IPS DF 19.7 (cell line): ENCODE data around the gene VDAC1.
"Not testable (repeated sequence)": the region's sequence is repeated elsewhere in the genome, so short reads cannot be mapped to it uniquely, and the experiment has no call there.

Source experiments
- DNase-seq: peaks from one replicate; pipeline ENCODE4 v3.0.0-alpha.2; 2013; ENCODE audit warnings: low read depth, low spot score

Gene VDAC1

GRCh38 chr5:133942614-133943474, 61.9 kb downstream of the VDAC1 start:
- no peak for DNase-seq

GRCh38 chr5:133941456-133942196, 63.1 kb downstream of the VDAC1 start:
- DNase-seq, result no peak

- DNase-seq, result no peak
Measured at GRCh38 chr5:133939668-133940067, 65.1 kb downstream of the VDAC1 start.

GRCh38 chr5:133938929-133939328, 65.8 kb downstream of the VDAC1 start:
- no peak for DNase-seq

GRCh38 chr5:133938039-133938821, 66.5 kb downstream of the VDAC1 start:
- no peak for DNase-seq

- not testable (repeated sequence) for DNase-seq
Measured at GRCh38 chr5:133937628-133938027, 67.1 kb downstream of the VDAC1 start.

GRCh38 chr5:133936651-133937015, 68.1 kb downstream of the VDAC1 start:
- DNase-seq, result no peak

- not testable (repeated sequence) for DNase-seq
Measured at GRCh38 chr5:133935991-133936650, 68.7 kb downstream of the VDAC1 start.

GRCh38 chr5:133935667-133935940, 69.2 kb downstream of the VDAC1 start:
- DNase-seq, result no peak

- DNase-seq, result no peak
Measured at GRCh38 chr5:133934822-133935666, 69.7 kb downstream of the VDAC1 start.

GRCh38 chr5:133934311-133934710, 70.5 kb downstream of the VDAC1 start:
- no peak for DNase-seq

- no peak for DNase-seq
Measured at GRCh38 chr5:133933670-133934295, 71.0 kb downstream of the VDAC1 start.

- no peak for DNase-seq
Measured at GRCh38 chr5:133933169-133933509, 71.6 kb downstream of the VDAC1 start.

GRCh38 chr5:133932441-133933168, 72.2 kb downstream of the VDAC1 start:
- no peak for DNase-seq

GRCh38 chr5:133931546-133931945, 73.2 kb downstream of the VDAC1 start:
- DNase-seq, result no peak

- no peak for DNase-seq
Measured at GRCh38 chr5:133930813-133931090, 74.0 kb downstream of the VDAC1 start.

GRCh38 chr5:133930061-133930812, 74.5 kb downstream of the VDAC1 start:
- no peak for DNase-seq

GRCh38 chr5:133928587-133929393, 76.0 kb downstream of the VDAC1 start:
- no peak for DNase-seq
